Transverse colon (tissue), 4 donors: ENCODE results near the gene AKAP13. TPM values are rescaled to one million over a fixed set of nuclear protein-coding genes. Genes with fewer than 3 reads are reported as not detected.
A peak's percentile ranks its signal among the peaks of the same experiment; 100 is the strongest.

Experiments
- DNase-seq: peaks from one replicate; pipeline ENCODE4 v3.0.0-alpha.2; 2019
- H3K27ac ChIP-seq, 4 donors: fragments of 200-600 bp; sonication (generic); 2 replicates each; pipeline ENCODE4 v1.5.1; 2016 to 2018; ENCODE audit warnings: inconsistent platforms in 4 of 4
- H3K27me3 ChIP-seq: fragments of 200-600 bp; sonication (generic); 2 replicates; pipeline ENCODE4 v1.5.1; 2017; ENCODE audit warnings: inconsistent platforms
- H3K36me3 ChIP-seq, 4 donors: fragments of 200-600 bp; sonication (generic); 2 replicates each; pipeline ENCODE4 v1.5.1; 2017 to 2019; ENCODE audit warnings: inconsistent platforms in 4 of 4
- H3K4me1 ChIP-seq, 4 donors: fragments of 200-600 bp; sonication (generic); 2 replicates each; pipeline ENCODE4 v1.5.1; 2017 to 2020; ENCODE audit warnings: inconsistent platforms in 4 of 4
- H3K4me3 ChIP-seq, 4 donors: fragments of 200-600 bp; sonication (generic); 1 replicate in 1 of 4; 2 replicates in 3 of 4; pipeline versions ENCODE4 v1.5.1 to v1.6.1; 2017 to 2019; ENCODE audit warnings: inconsistent platforms in 4 of 4
- H3K9me3 ChIP-seq, 2 donors: fragments of 200-600 bp; sonication (generic); 2 replicates each; pipeline ENCODE4 v1.5.1; 2017 to 2019; ENCODE audit warnings: inconsistent platforms in 2 of 2
- EP300 ChIP-seq: sonication (generic); formaldehyde crosslinking; IDR thresholded peaks from one replicate; pipeline ENCODE4 v1.6.1; 2017; ENCODE audit warnings: antibody characterized with exemption, low read depth
- POLR2A ChIP-seq: fragments of 450-650 bp; IDR thresholded peaks from one replicate; pipeline ENCODE4 v1.6.1; 2016; ENCODE audit warnings: antibody characterized with exemption, mild to moderate bottlenecking, moderate library complexity
- POLR2AphosphoS5 ChIP-seq, 3 donors: sonication (generic); formaldehyde crosslinking; IDR thresholded peaks; one replicate each; pipeline ENCODE4 v1.6.1; 2016; ENCODE audit warnings: antibody characterized with exemption in 3 of 3
- WGBS, 2 donors: methylation state at CpG; one replicate each; pipeline ENCODE4 v1.1.5; 2018; ENCODE audit warnings: low coverage in 1 of 2; 5-methylcytosine and 5-hydroxymethylcytosine counted together
- in situ Hi-C, 4 donors: fragments of 200-750 bp; cut with MboI; loops; one replicate each; pipeline versions ENCODE4 v1.15.0 to v1.15.1; 2017; ENCODE audit warnings: low sequenced_read_pairs in 3 of 4, low pct_ligation_motif_present in 1 of 4, low pct_unique_long_range_greater_than_20kb in 1 of 4
- intact Hi-C: fragments of 100-400 bp; cut with DNase I; formaldehyde crosslinking; loops from one replicate; pipeline ENCODE4 v1.15.1; 2023; ENCODE audit warnings: low total_unique reads
- total RNA-seq, 4 donors: library from RNA; depleted of rRNA; stranded (reverse); fragments of >200 nt; gene quantifications; one replicate each; pipeline ENCODE4 v1.1.0, GENCODE V29; 2016
- TF ChIP-seq, protein P1 (sequence below), 5 experiments: fragments of 200-600 bp in 3 of 5; fragments of 450-650 bp in 2 of 5; sonication (generic) in 3 of 5; IDR thresholded peaks; 1 replicate in 2 of 5; 2 replicates in 3 of 5; pipeline ENCODE4 v1.5.1; 2016 to 2017; ENCODE audit warnings: antibody characterized with exemption in 5 of 5, inconsistent platforms in 3 of 5, mild to moderate bottlenecking in 2 of 5, moderate library complexity in 1 of 5

The AKAP13 gene
- total RNA-seq, 4 donors from 2014 or later = 206 to 291 (median 214) TPM

DNA sequence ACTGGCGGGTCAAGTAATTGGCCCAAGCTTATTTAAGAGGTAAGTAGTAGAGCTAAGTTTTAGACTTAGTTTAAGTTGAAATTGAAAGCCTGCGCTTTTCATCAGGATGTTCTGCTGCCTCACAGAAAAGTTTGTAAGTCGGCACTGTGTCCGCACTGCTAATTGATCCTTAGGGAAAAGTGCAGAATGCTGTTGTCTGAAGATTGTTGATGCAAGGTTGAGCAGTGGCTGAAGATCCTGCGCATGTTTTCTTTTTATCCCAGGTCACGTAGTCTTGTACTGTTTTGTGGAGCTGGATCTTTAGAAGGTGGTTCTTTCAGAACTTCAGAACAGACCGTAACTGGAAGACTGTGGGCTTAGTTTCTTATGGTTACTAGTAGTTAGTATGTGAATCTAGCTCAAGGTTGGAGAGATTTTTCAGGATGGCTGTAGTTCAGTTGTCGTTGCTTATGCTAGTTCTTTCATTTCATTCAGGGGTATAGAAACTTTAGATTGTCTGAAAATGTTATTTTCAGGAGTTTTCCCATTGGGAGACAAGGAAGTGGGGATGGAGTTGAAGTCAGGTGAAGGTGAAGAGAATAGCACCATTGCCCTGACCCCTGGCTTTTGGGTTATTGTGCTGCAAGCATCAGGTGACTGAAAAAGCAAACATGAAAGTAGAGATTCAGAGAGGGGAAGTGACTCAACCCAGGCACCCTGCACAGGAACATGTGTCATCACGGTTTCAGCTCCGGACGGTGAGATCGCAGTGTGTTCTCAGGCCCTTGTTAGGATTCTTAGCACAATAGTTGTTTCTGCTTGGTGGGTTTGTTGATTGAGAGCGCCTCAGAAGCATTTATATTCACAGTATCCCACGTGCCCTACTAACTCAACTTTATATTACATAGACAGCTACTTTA, 32.8 kb downstream of the AKAP13 start:
- peaks cover 4 to 30% (median 15%) of the 10 kb centered on the region in 4 donors for H3K4me1 ChIP-seq
- WGBS, 2 donors = 60 to 80% methylated on average over 8 to 14 of the region's 14 CpGs
- peak overlapping the region; percentile 45 to 61 (median 54) for H3K27ac ChIP-seq
- in situ Hi-C loops = loop anchor here in 1 of 4 donors (10.0 kb wide), 1 partner anchor 78 kb away; no protein-coding TSS in a partner anchor
- H3K4me3 ChIP-seq = no peak overlapping the region
- H3K36me3 ChIP-seq = no peaks in the 10 kb centered on the region
- H3K9me3 ChIP-seq = no peaks in the 10 kb centered on the region
- intact Hi-C loops = no loop called here
- DNase-seq = peak; percentile 77
- H3K27me3 ChIP-seq = no peaks in the 10 kb centered on the region
- TF ChIP-seq POLR2AphosphoS5 (IDR thresholded peaks at IDR 0.05) (peak in 2 of 3 donors; percentile 19 to 22), EP300 (no peak)

DNA sequence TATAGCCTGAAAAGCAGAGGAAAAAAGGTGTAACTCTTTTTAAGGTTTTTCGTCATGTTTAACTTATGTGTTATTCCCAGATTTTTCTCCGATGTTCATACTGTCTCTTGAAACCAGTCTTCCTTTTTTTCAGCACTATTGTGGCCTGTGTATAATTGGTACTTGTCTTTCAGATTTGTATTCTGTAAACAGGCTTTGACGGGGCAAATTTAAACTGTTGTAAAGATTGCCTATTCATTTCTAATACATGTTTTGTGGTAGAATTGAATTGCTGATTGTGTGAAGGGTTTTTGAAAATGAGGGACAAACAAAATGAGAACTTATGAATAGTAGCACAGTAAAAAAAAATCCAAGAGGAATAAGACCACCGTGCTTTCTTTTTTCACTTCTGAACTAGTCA, 33.6 kb downstream of the AKAP13 start:
- TF ChIP-seq POLR2AphosphoS5 (IDR thresholded peaks at IDR 0.05) (no peak), POLR2A (no peak), EP300 (no peak)
- TF ChIP-seq, protein P1, sequence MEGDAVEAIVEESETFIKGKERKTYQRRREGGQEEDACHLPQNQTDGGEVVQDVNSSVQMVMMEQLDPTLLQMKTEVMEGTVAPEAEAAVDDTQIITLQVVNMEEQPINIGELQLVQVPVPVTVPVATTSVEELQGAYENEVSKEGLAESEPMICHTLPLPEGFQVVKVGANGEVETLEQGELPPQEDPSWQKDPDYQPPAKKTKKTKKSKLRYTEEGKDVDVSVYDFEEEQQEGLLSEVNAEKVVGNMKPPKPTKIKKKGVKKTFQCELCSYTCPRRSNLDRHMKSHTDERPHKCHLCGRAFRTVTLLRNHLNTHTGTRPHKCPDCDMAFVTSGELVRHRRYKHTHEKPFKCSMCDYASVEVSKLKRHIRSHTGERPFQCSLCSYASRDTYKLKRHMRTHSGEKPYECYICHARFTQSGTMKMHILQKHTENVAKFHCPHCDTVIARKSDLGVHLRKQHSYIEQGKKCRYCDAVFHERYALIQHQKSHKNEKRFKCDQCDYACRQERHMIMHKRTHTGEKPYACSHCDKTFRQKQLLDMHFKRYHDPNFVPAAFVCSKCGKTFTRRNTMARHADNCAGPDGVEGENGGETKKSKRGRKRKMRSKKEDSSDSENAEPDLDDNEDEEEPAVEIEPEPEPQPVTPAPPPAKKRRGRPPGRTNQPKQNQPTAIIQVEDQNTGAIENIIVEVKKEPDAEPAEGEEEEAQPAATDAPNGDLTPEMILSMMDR (IDR thresholded peaks at IDR 0.05) = no peak
- Histone ChIP-seq H3K4me1 (peaks cover 4 to 29% (median 13%) of the 10 kb centered on the region in 4 donors), H3K36me3 (no peaks in the 10 kb centered on the region), H3K27ac (peak overlapping the region; percentile 45 to 61 (median 54)), H3K27me3 (no peaks in the 10 kb centered on the region), H3K9me3 (no peaks in the 10 kb centered on the region), H3K4me3 (no peak overlapping the region)
- 66 to 70% methylated on average over 4 of the region's 4 CpGs for WGBS, 2 donors
- intact Hi-C loops (no loop called here), in situ Hi-C loops (loop anchor here in 1 of 4 donors (10.0 kb wide), 1 partner anchor 79 kb away; no protein-coding TSS in a partner anchor)
- no peak for DNase-seq

DNA sequence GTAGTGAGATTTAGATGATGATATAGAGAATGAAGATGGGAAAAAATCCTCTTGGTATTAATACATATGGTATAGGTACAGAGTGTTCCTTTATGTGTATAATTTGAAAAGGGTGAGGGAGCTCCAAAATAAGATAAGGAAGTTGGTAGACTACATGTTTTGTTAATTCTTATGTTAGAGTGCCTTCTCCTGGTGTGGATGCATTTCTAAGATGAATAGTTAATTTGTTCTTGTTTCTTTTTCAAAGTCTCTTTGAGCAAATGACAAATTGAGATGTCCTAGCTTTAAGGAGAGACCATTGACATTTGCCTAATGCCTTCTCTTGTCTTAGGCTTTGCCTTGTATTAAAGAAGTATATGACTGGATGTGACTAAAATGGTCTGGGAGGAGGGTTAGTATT, 34.1 kb downstream of the AKAP13 start:
- H3K4me3 ChIP-seq = no peak overlapping the region
- H3K9me3 ChIP-seq = no peaks in the 10 kb centered on the region
- DNase-seq = no peak
- no peaks in the 10 kb centered on the region for H3K27me3 ChIP-seq
- peak overlapping the region; percentile 45 to 61 (median 54) for H3K27ac ChIP-seq
- H3K4me1 ChIP-seq = peaks cover 4 to 29% (median 13%) of the 10 kb centered on the region in 4 donors
- TF ChIP-seq POLR2A (no peak), EP300 (no peak), POLR2AphosphoS5 (IDR thresholded peaks at IDR 0.05) (no peak)
- TF ChIP-seq, protein P1 (IDR thresholded peaks at IDR 0.05) = peak in 1 of 5 experiments; percentile 9
- H3K36me3 ChIP-seq = no peaks in the 10 kb centered on the region
- in situ Hi-C loops (loop anchor here in 1 of 4 donors (10.0 kb wide), 1 partner anchor 80 kb away; no protein-coding TSS in a partner anchor), intact Hi-C loops (no loop called here)

DNA sequence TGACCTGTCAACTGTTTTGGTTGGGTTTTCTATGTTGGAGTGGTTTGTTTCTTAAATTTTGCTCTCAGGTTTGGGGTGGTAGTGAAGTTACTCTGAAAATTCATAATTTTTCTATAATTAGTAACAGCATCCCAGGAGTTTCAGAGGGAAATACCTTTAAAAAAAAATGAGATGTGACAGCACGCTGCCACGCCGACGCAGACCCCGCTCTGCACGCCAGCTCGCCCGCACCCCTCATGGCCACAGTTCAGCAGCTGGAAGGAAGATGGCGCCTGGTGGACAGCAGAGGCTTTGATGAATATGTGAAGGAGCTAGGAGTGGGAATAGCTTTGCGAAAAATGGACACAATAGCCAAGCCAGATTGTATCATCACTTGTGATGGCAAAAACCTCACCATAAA, 34.6 kb downstream of the AKAP13 start:
- in situ Hi-C loops = loop anchor here in 1 of 4 donors (10.0 kb wide), 1 partner anchor 80 kb away; no protein-coding TSS in a partner anchor

More for the DNA sequence above, 34.6 kb downstream of the AKAP13 start:
- WGBS, 2 donors = 93 to 96% methylated on average over 8 to 10 of the region's 10 CpGs
- DNase-seq = no peak
- intact Hi-C loops = no loop called here
- no peaks in the 10 kb centered on the region for H3K36me3 ChIP-seq
- H3K27me3 ChIP-seq = no peaks in the 10 kb centered on the region
- H3K4me1 ChIP-seq = peaks cover 4 to 29% (median 13%) of the 10 kb centered on the region in 4 donors
- no peak overlapping the region for H3K4me3 ChIP-seq
- H3K9me3 ChIP-seq = no peaks in the 10 kb centered on the region
- no peak for TF ChIP-seq EP300
- no peak for TF ChIP-seq POLR2AphosphoS5 (IDR thresholded peaks at IDR 0.05)
- TF ChIP-seq POLR2A = no peak
- TF ChIP-seq, protein P1 (IDR thresholded peaks at IDR 0.05) = no peak
- peak overlapping the region in 1 of 4 donors; percentile 61 for H3K27ac ChIP-seq
